ENCODE results near the gene KRTAP12-2. TPM values are rescaled to one million over a fixed set of nuclear protein-coding genes. Genes with fewer than 3 reads are reported as not detected.
"Not testable (repeated sequence)": the region's sequence is repeated elsewhere in the genome, so short reads cannot be mapped to it uniquely, and the experiment has no call there.

Gene KRTAP12-2
- total and polyA plus RNA-seq, 10 of the 15 experiments (the other 5 are each of a cell fraction or from before 2014, with no cell fraction given), result not detected

DNA sequence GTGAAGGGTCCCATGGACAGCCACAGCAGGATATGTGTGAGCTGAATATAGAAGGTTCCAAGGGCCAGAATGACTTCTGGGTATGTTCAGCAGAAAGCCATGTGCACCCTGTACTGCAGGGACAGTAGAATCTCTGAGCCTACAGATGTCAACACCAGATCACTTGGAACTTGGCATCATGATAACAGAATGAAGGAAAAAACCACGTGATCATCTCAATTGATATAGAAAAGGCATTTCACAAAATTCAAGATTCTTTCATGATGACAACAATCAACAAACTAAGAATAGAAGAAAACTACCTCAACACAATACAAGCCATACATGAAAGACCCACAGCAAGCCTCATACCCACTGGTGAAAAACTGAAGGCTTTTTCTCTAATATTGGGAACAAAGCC, 885 bp upstream of the KRTAP12-2 start (continued):
- TF ChIP-seq RAD21 (IDR thresholded peaks at IDR 0.05; ENCODE audit: insufficient read depth, low read depth, low read length) (no peak), EGR1 (IDR thresholded peaks at IDR 0.05; ENCODE audit: borderline replicate concordance in 1 of 2, low read depth in 2 of 2, low read length in 2 of 2) (no peak)

DNA sequence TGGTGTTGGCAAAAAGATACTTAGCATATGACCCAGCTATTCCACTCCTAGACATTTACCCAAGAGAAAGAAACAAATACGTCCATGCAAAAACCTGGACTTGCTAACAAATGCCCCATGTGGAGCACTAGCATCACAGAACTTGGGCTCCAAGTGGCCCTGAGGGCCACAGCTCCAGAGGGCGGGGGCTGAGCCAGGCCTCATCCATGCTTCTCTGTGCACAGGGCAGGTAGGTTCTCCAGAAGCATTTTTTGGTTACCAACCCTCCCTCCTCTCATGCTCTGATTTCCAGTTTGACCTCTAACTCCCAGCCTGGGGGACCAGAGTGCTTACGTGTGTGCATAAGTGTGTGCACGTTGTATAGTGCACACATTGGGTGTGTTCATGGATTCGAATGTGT, 2.0 kb downstream of the KRTAP12-2 start:
- ChIA-PET RAD21 (ENCODE audit: unreplicated experiment) (no interaction called here), SMC1A (ENCODE audit: uncharacterized antibody, unreplicated experiment) (no interaction called here), CTCF (no interaction called here), POLR2A (no interaction called here)
- DNase-seq (ENCODE audit: low read depth, low spot score) (no peak), ATAC-seq (no peak), FAIRE-seq (no peak)
- no TSS peak for BruUV-seq (replicated peaks)
- Histone ChIP-seq H3K36me3 (ENCODE audit: control insufficient read depth in 2 of 2, insufficient read depth in 2 of 2, low read length in 1 of 2) (no peaks in the 10 kb centered on the region), H3K27me3 (replicated peaks in 1 of 2; ENCODE audit: control insufficient read depth in 2 of 2, insufficient read depth in 2 of 2, low read length in 1 of 2) (no peaks in the 10 kb centered on the region), H3K4me1 (ENCODE audit: control insufficient read depth, insufficient read depth, low read length) (no peaks in the 10 kb centered on the region), H3K27ac (ENCODE audit: control insufficient read depth, insufficient read depth) (no peak overlapping the region), H4K20me1 (ENCODE audit: control insufficient read depth, insufficient read depth) (no peaks in the 10 kb centered on the region), H3K4me3 (no peak overlapping the region), H3K9me3 (replicated peaks; ENCODE audit: control insufficient read depth, insufficient read depth, low read length) (no peaks in the 10 kb centered on the region; the same call in 2 of the 3 replicates), H3K79me2 (ENCODE audit: control insufficient read depth, insufficient read depth, low read length) (no peaks in the 10 kb centered on the region), H3K9ac (ENCODE audit: control insufficient read depth, insufficient read depth, low read length) (no peak overlapping the region), H2AFZ (ENCODE audit: control insufficient read depth, low read depth, low read length) (no peak overlapping the region), H3K4me2 (ENCODE audit: control insufficient read depth, insufficient read depth) (no peak overlapping the region)
- whole genome bisulfite sequencing (ENCODE audit: insufficient coverage, insufficient replicate concordance, low lambda C conversion rate, missing lambda C conversion rate), result 46% methylated on average over 5 of the region's 5 CpGs
- intact Hi-C loops (cut with micrococcal nuclease; ENCODE audit: unreplicated experiment), result no loop called here
- in situ Hi-C loops (cut with MboI), result no loop called here
- TF ChIP-seq, protein P1, sequence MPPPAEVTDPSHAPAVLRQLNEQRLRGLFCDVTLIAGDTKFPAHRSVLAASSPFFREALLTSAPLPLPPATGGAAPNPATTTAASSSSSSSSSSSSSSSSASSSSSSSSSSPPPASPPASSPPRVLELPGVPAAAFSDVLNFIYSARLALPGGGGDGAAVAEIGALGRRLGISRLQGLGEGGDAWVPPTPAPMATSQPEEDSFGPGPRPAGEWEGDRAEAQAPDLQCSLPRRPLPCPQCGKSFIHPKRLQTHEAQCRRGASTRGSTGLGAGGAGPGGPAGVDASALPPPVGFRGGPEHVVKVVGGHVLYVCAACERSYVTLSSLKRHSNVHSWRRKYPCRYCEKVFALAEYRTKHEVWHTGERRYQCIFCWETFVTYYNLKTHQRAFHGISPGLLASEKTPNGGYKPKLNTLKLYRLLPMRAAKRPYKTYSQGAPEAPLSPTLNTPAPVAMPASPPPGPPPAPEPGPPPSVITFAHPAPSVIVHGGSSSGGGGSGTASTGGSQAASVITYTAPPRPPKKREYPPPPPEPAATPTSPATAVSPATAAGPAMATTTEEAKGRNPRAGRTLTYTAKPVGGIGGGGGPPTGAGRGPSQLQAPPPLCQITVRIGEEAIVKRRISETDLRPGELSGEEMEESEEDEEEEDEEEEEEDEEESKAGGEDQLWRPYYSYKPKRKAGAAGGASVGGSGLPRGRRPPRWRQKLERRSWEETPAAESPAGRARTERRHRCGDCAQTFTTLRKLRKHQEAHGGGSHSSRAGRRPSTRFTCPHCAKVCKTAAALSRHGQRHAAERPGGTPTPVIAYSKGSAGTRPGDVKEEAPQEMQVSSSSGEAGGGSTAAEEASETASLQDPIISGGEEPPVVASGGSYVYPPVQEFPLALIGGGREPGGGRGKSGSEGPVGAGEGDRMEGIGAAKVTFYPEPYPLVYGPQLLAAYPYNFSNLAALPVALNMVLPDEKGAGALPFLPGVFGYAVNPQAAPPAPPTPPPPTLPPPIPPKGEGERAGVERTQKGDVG (CRISPR knock-in tag; IDR thresholded peaks at IDR 0.05), result no peak
- no peak for TF ChIP-seq ZNF217 (IDR thresholded peaks at IDR 0.05)
- no peak for TF ChIP-seq CREB1 (IDR thresholded peaks at IDR 0.05; ENCODE audit: low read depth)

DNA sequence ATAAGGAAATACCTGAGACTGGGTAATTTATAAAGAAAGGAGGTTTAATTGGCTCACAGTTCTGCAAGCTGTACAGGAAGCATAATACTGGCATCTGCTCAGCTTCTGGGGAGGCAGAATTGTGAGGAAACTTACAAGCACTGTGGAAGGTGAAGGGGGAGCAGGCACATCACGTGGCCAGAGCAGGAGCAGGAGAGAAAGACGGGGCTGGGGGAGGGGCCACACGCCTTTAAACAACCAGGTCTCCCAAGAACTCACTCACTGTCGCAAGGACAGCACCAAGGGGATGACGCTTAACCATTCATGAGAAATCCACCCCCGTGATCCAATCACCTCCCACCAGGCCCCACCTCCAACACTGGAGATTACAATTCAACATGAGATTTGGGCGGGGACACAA, 5.2 kb downstream of the KRTAP12-2 start:
- SMC1A ChIA-PET (ENCODE audit: uncharacterized antibody, unreplicated experiment), result not testable (repeated sequence)

More for the DNA sequence above, 5.2 kb downstream of the KRTAP12-2 start:
- H3K4me2 ChIP-seq (ENCODE audit: control insufficient read depth, insufficient read depth); FAIRE-seq; intact Hi-C loops (cut with micrococcal nuclease; ENCODE audit: unreplicated experiment); H3K36me3 ChIP-seq (ENCODE audit: control insufficient read depth in 2 of 2, insufficient read depth in 2 of 2, low read length in 1 of 2); H3K4me1 ChIP-seq (ENCODE audit: control insufficient read depth, insufficient read depth, low read length); H3K27me3 ChIP-seq (replicated peaks in 1 of 2; ENCODE audit: control insufficient read depth in 2 of 2, insufficient read depth in 2 of 2, low read length in 1 of 2); H3K9me3 ChIP-seq (replicated peaks; ENCODE audit: control insufficient read depth, insufficient read depth, low read length); H3K9ac ChIP-seq (ENCODE audit: control insufficient read depth, insufficient read depth, low read length); H3K4me3 ChIP-seq; H3K27ac ChIP-seq (ENCODE audit: control insufficient read depth, insufficient read depth); H4K20me1 ChIP-seq (ENCODE audit: control insufficient read depth, insufficient read depth); POLR2A ChIA-PET; in situ Hi-C loops (cut with MboI); RAD21 ChIA-PET (ENCODE audit: unreplicated experiment); ATAC-seq; BruUV-seq (replicated peaks); DNase-seq (ENCODE audit: low read depth, low spot score); CTCF ChIA-PET; H3K79me2 ChIP-seq (ENCODE audit: control insufficient read depth, insufficient read depth, low read length); H2AFZ ChIP-seq (ENCODE audit: control insufficient read depth, low read depth, low read length): not testable (repeated sequence)
- WGBS (ENCODE audit: insufficient coverage, insufficient replicate concordance, low lambda C conversion rate, missing lambda C conversion rate), result 40% methylated on average over 7 of the region's 7 CpGs
